ENCODE data around the gene CAP1. TPM values are rescaled to one million over a fixed set of nuclear protein-coding genes. Genes with fewer than 3 reads are reported as not detected.
"Not testable (repeated sequence)": the region's sequence is repeated elsewhere in the genome, so short reads cannot be mapped to it uniquely, and the experiment has no call there.

The CAP1 gene
- total and polyA plus RNA-seq, 8 donors: 28.5 to 146 (median 57.8) TPM

GRCh38 chr1:39996396-39997004 lies 44.0 kb upstream of the CAP1 start:
- H3K9me3 ChIP-seq: no peaks in the 10 kb centered on the region
- TF ChIP-seq CTCF (IDR thresholded peaks at IDR 0.05): no peak
- no peaks in the 10 kb centered on the region for H3K36me3 ChIP-seq
- ATAC-seq (no peak), FAIRE-seq (no peak), DNase-seq (no peak)
- H3K4me1 ChIP-seq: no peaks in the 10 kb centered on the region
- H3K4me3 ChIP-seq: no peak overlapping the region
- intact Hi-C loops (cut with DNase I): no loop called here
- no peak overlapping the region for H3K27ac ChIP-seq
- no peaks in the 10 kb centered on the region for H3K27me3 ChIP-seq

- TF ChIP-seq CTCF (IDR thresholded peaks at IDR 0.05): no peak
- Histone ChIP-seq H3K4me1 (no peaks in the 10 kb centered on the region), H3K9me3 (no peaks in the 10 kb centered on the region), H3K27me3 (no peaks in the 10 kb centered on the region), H3K36me3 (no peaks in the 10 kb centered on the region), H3K4me3 (no peak overlapping the region), H3K27ac (no peak overlapping the region)
- no peak for FAIRE-seq
- DNase-seq: no peak
- intact Hi-C loops (cut with DNase I): no loop called here
- no peak for ATAC-seq
- WGBS, 2 donors: 24 to 28% methylated on average over 2 of the region's 2 CpGs
Measured at GRCh38 chr1:40001456-40001855, 39.1 kb upstream of the CAP1 start.

DNA sequence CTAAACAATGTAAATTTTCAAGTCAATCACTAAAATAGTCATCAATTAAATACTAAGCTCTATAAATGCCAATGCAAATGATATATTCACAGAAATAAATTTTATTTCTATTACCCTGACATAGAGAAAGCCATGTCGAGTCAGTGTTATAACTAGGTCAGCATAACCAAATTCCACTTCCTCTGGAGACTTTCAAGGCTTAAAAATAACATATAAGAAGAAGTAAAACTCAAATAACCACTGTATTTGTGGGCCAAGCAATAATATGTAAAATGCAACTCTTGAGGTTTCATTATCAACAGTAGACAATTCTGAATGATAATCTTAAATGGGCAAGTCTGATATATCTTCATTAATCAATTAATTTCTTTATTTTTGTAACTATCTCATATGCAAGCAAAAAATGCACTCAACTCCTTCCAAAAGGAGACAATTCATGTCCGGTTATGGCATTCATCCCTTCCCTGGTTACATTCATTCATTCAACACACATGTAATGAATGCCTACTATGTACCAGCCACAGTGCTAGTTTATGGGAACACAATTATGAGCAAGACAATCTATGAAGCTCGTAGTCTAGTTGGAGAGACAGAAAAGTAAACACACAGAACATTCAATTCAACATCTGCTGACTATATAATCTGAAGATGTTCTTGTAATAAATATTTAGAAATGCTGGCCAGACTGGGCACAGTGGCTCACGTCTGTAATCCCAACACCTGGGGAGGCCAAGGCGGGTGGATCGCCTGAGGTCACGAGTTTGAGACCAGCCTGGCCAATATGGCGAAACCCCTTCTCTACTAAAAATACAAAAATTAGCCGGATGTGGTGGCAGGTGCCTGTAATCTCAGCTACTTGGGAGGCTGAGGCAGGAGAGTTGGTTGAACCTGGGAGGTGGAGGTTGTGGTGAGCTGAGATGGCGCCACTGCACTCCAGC lies 37.1 kb upstream of the CAP1 start:
- no peaks in the 10 kb centered on the region for H3K36me3 ChIP-seq
- intact Hi-C loops (cut with DNase I): no loop called here
- no peak overlapping the region for H3K27ac ChIP-seq
- no peak overlapping the region for H3K4me3 ChIP-seq
- no peaks in the 10 kb centered on the region for H3K4me1 ChIP-seq
- ATAC-seq (peak in 1 of 4 donors; percentile 33), DNase-seq (no peak), FAIRE-seq (no peak)
- no peaks in the 10 kb centered on the region for H3K9me3 ChIP-seq
- 80 to 84% methylated on average over 10 of the region's 10 CpGs for WGBS, 2 donors
- TF ChIP-seq CTCF (IDR thresholded peaks at IDR 0.05): no peak
- H3K27me3 ChIP-seq: no peaks in the 10 kb centered on the region

- FAIRE-seq (no peak), ATAC-seq (no peak), DNase-seq (no peak)
- Histone ChIP-seq H3K27me3 (no peaks in the 10 kb centered on the region), H3K27ac (no peak overlapping the region), H3K4me1 (no peaks in the 10 kb centered on the region), H3K9me3 (no peaks in the 10 kb centered on the region), H3K4me3 (no peak overlapping the region), H3K36me3 (no peaks in the 10 kb centered on the region)
- WGBS, 2 donors: 45 to 49% methylated on average over 2 of the region's 2 CpGs
- TF ChIP-seq CTCF (IDR thresholded peaks at IDR 0.05): no peak
- intact Hi-C loops (cut with DNase I): no loop called here
Measured at GRCh38 chr1:40004857-40005256, 35.7 kb upstream of the CAP1 start.

- H3K27ac ChIP-seq; H3K4me1 ChIP-seq; H3K27me3 ChIP-seq; intact Hi-C loops (cut with DNase I); ATAC-seq; H3K36me3 ChIP-seq; DNase-seq; FAIRE-seq; H3K9me3 ChIP-seq; H3K4me3 ChIP-seq: not testable (repeated sequence)
- 85 to 86% methylated on average over 3 of the region's 3 CpGs for WGBS, 2 donors
Measured at GRCh38 chr1:40007481-40008034, 33.0 kb upstream of the CAP1 start.
